Breast epithelium (tissue), 4 donors: ENCODE data around the gene MAPK8IP1. TPM values are rescaled to one million over a fixed set of nuclear protein-coding genes. Genes with fewer than 3 reads are reported as not detected.

Experiments
- DNase-seq, 2 donors: peaks; one replicate each; pipeline ENCODE4 v3.0.0-alpha.2; 2019; ENCODE audit warnings: low spot score in 2 of 2
- H3K27ac ChIP-seq, 2 donors: fragments of 200-600 bp; sonication (generic) in 1 of 2; one replicate each; pipeline ENCODE4 v1.5.1; 2016 to 2019; ENCODE audit warnings: mild to moderate bottlenecking in 1 of 2
- H3K27me3 ChIP-seq, 2 donors: fragments of 200-600 bp; sonication (generic) in 1 of 2; one replicate each; pipeline versions ENCODE4 v1.5.1 to v1.6.0; 2017 to 2019; ENCODE audit warnings: control low read depth in 1 of 2, mild to moderate bottlenecking in 1 of 2
- H3K36me3 ChIP-seq: fragments of 200-600 bp; one replicate; pipeline ENCODE4 v1.5.1; 2019
- H3K4me1 ChIP-seq, 2 donors: fragments of 200-600 bp; sonication (generic); one replicate each; pipeline ENCODE4 v1.5.1; 2016 to 2019; ENCODE audit warnings: control low read depth in 1 of 2
- H3K4me3 ChIP-seq, 3 donors: fragments of 200-600 bp; sonication (generic); 1 replicate in 2 of 3; 2 replicates in 1 of 3; pipeline ENCODE4 v1.5.1; 2016 to 2019; ENCODE audit warnings: mild to moderate bottlenecking in 3 of 3, moderate library complexity in 2 of 3
- H3K9me3 ChIP-seq, 2 donors: fragments of 200-600 bp; sonication (generic) in 1 of 2; one replicate each; pipeline ENCODE4 v1.5.1; 2016 to 2019; ENCODE audit warnings: control low read depth in 1 of 2
- CTCF ChIP-seq, 3 donors: fragments of 450-650 bp; IDR thresholded peaks; one replicate each; pipeline ENCODE4 v1.5.1; 2016 to 2017; ENCODE audit warnings: antibody characterized with exemption in 3 of 3, mild to moderate bottlenecking in 3 of 3, moderate library complexity in 3 of 3
- POLR2A ChIP-seq: fragments of 450-650 bp; IDR thresholded peaks from one replicate; pipeline ENCODE4 v1.6.1; 2016; ENCODE audit warnings: antibody characterized with exemption, mild to moderate bottlenecking, moderate library complexity
- POLR2AphosphoS5 ChIP-seq, 3 donors: sonication (generic); formaldehyde crosslinking; IDR thresholded peaks; one replicate each; pipeline ENCODE4 v1.6.1; 2017; ENCODE audit warnings: antibody characterized with exemption in 3 of 3
- intact Hi-C: fragments of 100-400 bp; cut with DNase I; formaldehyde crosslinking; loops from one replicate; pipeline ENCODE4 v1.15.1; 2023; ENCODE audit warnings: low total_unique reads
- total RNA-seq, 3 donors: library from RNA; depleted of rRNA; stranded (reverse); fragments of >200 nt; gene quantifications; one replicate each; pipeline ENCODE4 v1.1.0, GENCODE V29; 2016

The MAPK8IP1 gene
- total RNA-seq, 3 donors from 2014 or later: 5.4 to 7.2 (median 5.9) TPM

DNA sequence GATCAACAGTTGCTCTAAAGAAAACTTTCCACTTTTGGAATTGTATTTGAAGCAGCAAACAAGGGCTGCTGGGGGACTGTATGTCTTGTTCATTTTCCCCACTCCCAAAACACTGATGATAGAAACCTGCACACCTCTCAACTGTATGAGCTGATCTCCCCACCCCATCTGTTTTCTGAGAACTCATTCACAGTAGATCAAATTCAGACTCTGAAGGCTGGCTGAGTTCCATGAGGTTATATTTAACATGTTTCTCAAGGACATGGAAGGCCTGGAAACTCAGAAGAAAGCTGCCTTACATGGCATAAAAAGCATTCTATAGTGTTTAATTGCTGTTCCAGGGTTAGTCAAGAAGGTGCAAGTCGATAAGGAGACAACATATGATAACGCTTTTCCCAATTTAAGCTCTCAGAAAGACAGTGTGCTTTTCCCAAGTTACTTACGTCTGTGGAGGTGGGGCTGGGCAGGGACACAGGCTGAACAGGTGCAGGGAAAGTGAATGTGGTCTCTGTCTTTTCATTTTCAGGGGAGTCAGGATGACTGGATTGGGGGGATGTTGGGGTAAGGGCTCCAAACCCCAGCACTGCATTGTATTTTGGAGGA is 60.0 kb downstream of the MAPK8IP1 start:
- H3K36me3 ChIP-seq: no peaks in the 10 kb centered on the region
- TF ChIP-seq CTCF (IDR thresholded peaks at IDR 0.05): no peak
- TF ChIP-seq POLR2AphosphoS5 (IDR thresholded peaks at IDR 0.05): no peak
- TF ChIP-seq POLR2A: no peak
- no peak overlapping the region for H3K4me3 ChIP-seq
- no peaks in the 10 kb centered on the region for H3K27me3 ChIP-seq
- H3K27ac ChIP-seq: no peak overlapping the region
- H3K4me1 ChIP-seq: no peaks in the 10 kb centered on the region
- no peak for DNase-seq
- intact Hi-C loops: no loop called here
- no peaks in the 10 kb centered on the region for H3K9me3 ChIP-seq

- no peak for DNase-seq
- Histone ChIP-seq H3K36me3 (no peaks in the 10 kb centered on the region), H3K4me1 (no peaks in the 10 kb centered on the region), H3K9me3 (no peaks in the 10 kb centered on the region), H3K4me3 (no peak overlapping the region), H3K27ac (no peak overlapping the region), H3K27me3 (no peaks in the 10 kb centered on the region)
- intact Hi-C loops: no loop called here
- no peak for TF ChIP-seq POLR2A
- TF ChIP-seq CTCF (IDR thresholded peaks at IDR 0.05): no peak
- no peak for TF ChIP-seq POLR2AphosphoS5 (IDR thresholded peaks at IDR 0.05)
Measured at GRCh38 chr11:45947885-45948284, 62.4 kb downstream of the MAPK8IP1 start.

GRCh38 chr11:45948356-45948755 is 62.9 kb downstream of the MAPK8IP1 start:
- Histone ChIP-seq H3K27me3 (no peaks in the 10 kb centered on the region), H3K9me3 (no peaks in the 10 kb centered on the region), H3K36me3 (no peaks in the 10 kb centered on the region), H3K27ac (no peak overlapping the region), H3K4me3 (no peak overlapping the region), H3K4me1 (no peaks in the 10 kb centered on the region)
- intact Hi-C loops: no loop called here
- DNase-seq: no peak
- no peak for TF ChIP-seq POLR2A
- no peak for TF ChIP-seq POLR2AphosphoS5 (IDR thresholded peaks at IDR 0.05)
- no peak for TF ChIP-seq CTCF (IDR thresholded peaks at IDR 0.05)

- Histone ChIP-seq H3K9me3 (no peaks in the 10 kb centered on the region), H3K4me1 (no peaks in the 10 kb centered on the region), H3K27ac (no peak overlapping the region), H3K27me3 (no peaks in the 10 kb centered on the region), H3K36me3 (no peaks in the 10 kb centered on the region), H3K4me3 (no peak overlapping the region)
- TF ChIP-seq CTCF (IDR thresholded peaks at IDR 0.05) (no peak), POLR2A (no peak), POLR2AphosphoS5 (IDR thresholded peaks at IDR 0.05) (no peak)
- DNase-seq: no peak
- intact Hi-C loops: no loop called here
Measured at GRCh38 chr11:45949992-45950407, 64.5 kb downstream of the MAPK8IP1 start.

Other genes starting within 250 kb of the MAPK8IP1 start
- 1 to 10 TPM; 1.8 to 3.6 (median 2.2) TPM for gene CHST1, start 220.0 kb upstream of the MAPK8IP1 start, total RNA-seq
- 10 to 100 TPM; 18.1 to 49.1 (median 28.2) TPM for gene SLC35C1, start 80.5 kb upstream of the MAPK8IP1 start, total RNA-seq
- 10 to 100 TPM; 44.2 to 54.1 (median 44.3) TPM for gene CRY2, start 38.2 kb upstream of the MAPK8IP1 start, total RNA-seq
- gene FREY1, start 21.6 kb downstream of the MAPK8IP1 start, total RNA-seq: 1 to 10 TPM in 1 of 3 donors, under 1 TPM in 2; 0.48 to 3.2 (median 0.98) TPM
- 10 to 100 TPM; 22.1 to 32.8 (median 25.6) TPM for gene PEX16, start 32.2 kb downstream of the MAPK8IP1 start, total RNA-seq
- 1 to 10 TPM in 2 of 3 donors, not detected in 1; 5.9 to 6.3 TPM for gene LARGE2, start 37.0 kb downstream of the MAPK8IP1 start, total RNA-seq
- gene PHF21A, start 235.8 kb downstream of the MAPK8IP1 start, total RNA-seq: 10 to 100 TPM; 23.4 to 70.8 (median 42.7) TPM